ENCODE measurements around the gene WASF2. TPM values are rescaled to one million over a fixed set of nuclear protein-coding genes. Genes with fewer than 3 reads are reported as not detected.

WASF2 gene
- total and polyA plus RNA-seq, 2 of the 13 experiments (the other 11 are each of a cell fraction or from before 2014, with no cell fraction given) = 10.4 to 27.7 TPM

DNA sequence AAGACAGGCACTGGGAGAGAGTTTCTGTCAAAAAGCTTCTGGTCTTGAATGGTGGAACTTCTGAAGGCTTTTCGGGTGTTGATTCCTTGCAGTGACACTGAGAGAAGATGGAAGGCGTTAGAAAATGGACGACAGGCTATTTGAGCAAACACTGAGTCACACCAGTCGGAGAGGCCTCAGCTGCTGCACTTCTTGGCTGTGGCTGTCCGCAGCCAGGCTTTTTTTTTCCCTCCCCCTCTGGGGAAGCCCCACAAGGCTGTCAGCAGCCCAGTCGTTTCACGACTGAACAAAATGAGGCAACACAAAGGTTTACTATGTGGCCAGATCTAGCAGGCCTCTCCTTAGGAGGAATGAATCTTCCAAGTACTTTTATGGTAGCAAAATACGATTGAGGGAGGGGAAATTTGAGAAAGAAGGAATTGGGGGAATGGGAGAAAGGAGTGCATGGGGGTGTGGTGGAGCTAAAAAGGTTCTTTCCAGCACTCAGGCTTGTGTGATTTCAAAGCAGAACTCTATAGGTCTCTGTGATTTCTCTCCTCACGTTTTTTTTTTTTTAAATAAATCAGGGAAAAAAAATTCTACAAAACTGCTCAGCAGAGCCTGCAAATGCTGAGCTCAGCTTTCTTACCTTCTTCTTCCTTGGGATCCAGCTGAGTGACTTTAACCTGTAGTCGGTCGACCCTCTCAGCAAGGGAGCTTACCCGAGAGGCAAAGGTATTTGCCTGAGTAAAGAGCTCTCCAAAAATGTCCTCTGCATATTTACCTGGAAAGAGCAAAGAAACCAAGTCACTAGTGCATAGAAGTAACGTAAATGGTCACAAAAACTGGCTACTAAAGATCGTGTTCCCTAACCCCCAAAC is 71.4 kb downstream of the WASF2 start:
- no peak for ATAC-seq

More for the DNA sequence above, 71.4 kb downstream of the WASF2 start:
- TF ChIP-seq NFKBIZ (CRISPR knock-in tag; IDR thresholded peaks at IDR 0.05) (no peak), ZNF510 (CRISPR knock-in tag; IDR thresholded peaks at IDR 0.05; ENCODE audit: low read depth) (no peak), RORA (CRISPR knock-in tag; IDR thresholded peaks at IDR 0.05) (no peak), ZNF572 (CRISPR knock-in tag; IDR thresholded peaks at IDR 0.05) (no peak), MAFK (conservative IDR thresholded peaks at IDR 0.05 in 1 of 2, IDR thresholded peaks at IDR 0.05 in 1 of 2; ENCODE audit: low read length in 2 of 2) (peak; percentile 62 to 77), KDM6A (CRISPR knock-in tag; IDR thresholded peaks at IDR 0.05; ENCODE audit: low read depth) (no peak), KAT7 (CRISPR knock-in tag; IDR thresholded peaks at IDR 0.05; ENCODE audit: borderline replicate concordance) (no peak), TBX3 (IDR thresholded peaks at IDR 0.05; ENCODE audit: borderline replicate concordance) (no peak), CENPT (CRISPR knock-in tag; IDR thresholded peaks at IDR 0.05; ENCODE audit: low read depth) (no peak), MAFF (IDR thresholded peaks at IDR 0.05; ENCODE audit: low read depth, low read length) (peak; percentile 52), ZNF543 (CRISPR knock-in tag; IDR thresholded peaks at IDR 0.05) (no peak)
- TF ChIP-seq, protein P1, sequence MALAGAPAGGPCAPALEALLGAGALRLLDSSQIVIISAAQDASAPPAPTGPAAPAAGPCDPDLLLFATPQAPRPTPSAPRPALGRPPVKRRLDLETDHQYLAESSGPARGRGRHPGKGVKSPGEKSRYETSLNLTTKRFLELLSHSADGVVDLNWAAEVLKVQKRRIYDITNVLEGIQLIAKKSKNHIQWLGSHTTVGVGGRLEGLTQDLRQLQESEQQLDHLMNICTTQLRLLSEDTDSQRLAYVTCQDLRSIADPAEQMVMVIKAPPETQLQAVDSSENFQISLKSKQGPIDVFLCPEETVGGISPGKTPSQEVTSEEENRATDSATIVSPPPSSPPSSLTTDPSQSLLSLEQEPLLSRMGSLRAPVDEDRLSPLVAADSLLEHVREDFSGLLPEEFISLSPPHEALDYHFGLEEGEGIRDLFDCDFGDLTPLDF (CRISPR knock-in tag; IDR thresholded peaks at IDR 0.05) = no peak
- TF ChIP-seq, protein P2, sequence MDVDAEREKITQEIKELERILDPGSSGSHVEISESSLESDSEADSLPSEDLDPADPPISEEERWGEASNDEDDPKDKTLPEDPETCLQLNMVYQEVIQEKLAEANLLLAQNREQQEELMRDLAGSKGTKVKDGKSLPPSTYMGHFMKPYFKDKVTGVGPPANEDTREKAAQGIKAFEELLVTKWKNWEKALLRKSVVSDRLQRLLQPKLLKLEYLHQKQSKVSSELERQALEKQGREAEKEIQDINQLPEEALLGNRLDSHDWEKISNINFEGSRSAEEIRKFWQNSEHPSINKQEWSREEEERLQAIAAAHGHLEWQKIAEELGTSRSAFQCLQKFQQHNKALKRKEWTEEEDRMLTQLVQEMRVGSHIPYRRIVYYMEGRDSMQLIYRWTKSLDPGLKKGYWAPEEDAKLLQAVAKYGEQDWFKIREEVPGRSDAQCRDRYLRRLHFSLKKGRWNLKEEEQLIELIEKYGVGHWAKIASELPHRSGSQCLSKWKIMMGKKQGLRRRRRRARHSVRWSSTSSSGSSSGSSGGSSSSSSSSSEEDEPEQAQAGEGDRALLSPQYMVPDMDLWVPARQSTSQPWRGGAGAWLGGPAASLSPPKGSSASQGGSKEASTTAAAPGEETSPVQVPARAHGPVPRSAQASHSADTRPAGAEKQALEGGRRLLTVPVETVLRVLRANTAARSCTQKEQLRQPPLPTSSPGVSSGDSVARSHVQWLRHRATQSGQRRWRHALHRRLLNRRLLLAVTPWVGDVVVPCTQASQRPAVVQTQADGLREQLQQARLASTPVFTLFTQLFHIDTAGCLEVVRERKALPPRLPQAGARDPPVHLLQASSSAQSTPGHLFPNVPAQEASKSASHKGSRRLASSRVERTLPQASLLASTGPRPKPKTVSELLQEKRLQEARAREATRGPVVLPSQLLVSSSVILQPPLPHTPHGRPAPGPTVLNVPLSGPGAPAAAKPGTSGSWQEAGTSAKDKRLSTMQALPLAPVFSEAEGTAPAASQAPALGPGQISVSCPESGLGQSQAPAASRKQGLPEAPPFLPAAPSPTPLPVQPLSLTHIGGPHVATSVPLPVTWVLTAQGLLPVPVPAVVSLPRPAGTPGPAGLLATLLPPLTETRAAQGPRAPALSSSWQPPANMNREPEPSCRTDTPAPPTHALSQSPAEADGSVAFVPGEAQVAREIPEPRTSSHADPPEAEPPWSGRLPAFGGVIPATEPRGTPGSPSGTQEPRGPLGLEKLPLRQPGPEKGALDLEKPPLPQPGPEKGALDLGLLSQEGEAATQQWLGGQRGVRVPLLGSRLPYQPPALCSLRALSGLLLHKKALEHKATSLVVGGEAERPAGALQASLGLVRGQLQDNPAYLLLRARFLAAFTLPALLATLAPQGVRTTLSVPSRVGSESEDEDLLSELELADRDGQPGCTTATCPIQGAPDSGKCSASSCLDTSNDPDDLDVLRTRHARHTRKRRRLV (CRISPR knock-in tag; IDR thresholded peaks at IDR 0.05) = no peak
- DNase-seq (ENCODE audit: low spot score) (no peak), FAIRE-seq (no peak)
- no peak overlapping the region for H3K9ac ChIP-seq (ENCODE audit: insufficient read depth, low read depth, low read length)
- H3K4me1 ChIP-seq (ENCODE audit: insufficient read depth, low read length) = no peaks in the 10 kb centered on the region
- no TSS peak for BruUV-seq (replicated peaks)
- H3K4me3 ChIP-seq (replicated peaks in 1 of 3; ENCODE audit: insufficient read depth in 1 of 3, low read depth in 2 of 3, low read length in 3 of 3) = no peak overlapping the region
- intact Hi-C loops (cut with micrococcal nuclease; ENCODE audit: unreplicated experiment) (loop anchor here (5.0 kb wide), 1 partner anchor 74 kb away; the partner anchor contains the start of gene WASF2), in situ Hi-C loops (cut with HindIII; ENCODE audit: extremely low pct_ligation_motif_present, low pct_unique_long_range_greater_than_20kb) (no loop called here)
- H3K36me3 ChIP-seq (replicated peaks in 1 of 2; ENCODE audit: control insufficient read depth in 1 of 2, insufficient read depth in 2 of 2, low read length in 2 of 2) = peaks cover 20 to 62% of the 10 kb centered on the region in 2 experiments
- no peak overlapping the region for H2AFZ ChIP-seq (ENCODE audit: low read length)
- ChIA-PET POLR2A (no interaction called here), CTCF (ENCODE audit: low intra/inter-chr PET ratio, low total read pairs) (no interaction called here)
- H3K27ac ChIP-seq (ENCODE audit: extremely low read length, insufficient read depth, low read length) = no peak overlapping the region
- H3K9me3 ChIP-seq (ENCODE audit: low read length) = no peaks in the 10 kb centered on the region
- H3K27me3 ChIP-seq (ENCODE audit: control insufficient read depth in 1 of 2, insufficient read depth in 2 of 2, low read length in 2 of 2) = no peaks in the 10 kb centered on the region
- no peaks in the 10 kb centered on the region for H4K20me1 ChIP-seq (ENCODE audit: insufficient read depth, low read length)
- whole genome bisulfite sequencing (ENCODE audit: low lambda C conversion rate) = 84% methylated on average over 14 of the region's 14 CpGs
- no peak overlapping the region for H3K4me2 ChIP-seq (ENCODE audit: low read depth, low read length)
- peaks cover 5% of the 10 kb centered on the region for H3K79me2 ChIP-seq (ENCODE audit: insufficient read depth, low read length)
